ENCODE results near the gene RPN2. TPM values are rescaled to one million over a fixed set of nuclear protein-coding genes. Genes with fewer than 3 reads are reported as not detected.

Gene RPN2
- total and polyA plus RNA-seq, 9 of the 15 experiments (the other 6 are each of a cell fraction or from before 2014, with no cell fraction given) = 168 to 548 (median 325) TPM

DNA sequence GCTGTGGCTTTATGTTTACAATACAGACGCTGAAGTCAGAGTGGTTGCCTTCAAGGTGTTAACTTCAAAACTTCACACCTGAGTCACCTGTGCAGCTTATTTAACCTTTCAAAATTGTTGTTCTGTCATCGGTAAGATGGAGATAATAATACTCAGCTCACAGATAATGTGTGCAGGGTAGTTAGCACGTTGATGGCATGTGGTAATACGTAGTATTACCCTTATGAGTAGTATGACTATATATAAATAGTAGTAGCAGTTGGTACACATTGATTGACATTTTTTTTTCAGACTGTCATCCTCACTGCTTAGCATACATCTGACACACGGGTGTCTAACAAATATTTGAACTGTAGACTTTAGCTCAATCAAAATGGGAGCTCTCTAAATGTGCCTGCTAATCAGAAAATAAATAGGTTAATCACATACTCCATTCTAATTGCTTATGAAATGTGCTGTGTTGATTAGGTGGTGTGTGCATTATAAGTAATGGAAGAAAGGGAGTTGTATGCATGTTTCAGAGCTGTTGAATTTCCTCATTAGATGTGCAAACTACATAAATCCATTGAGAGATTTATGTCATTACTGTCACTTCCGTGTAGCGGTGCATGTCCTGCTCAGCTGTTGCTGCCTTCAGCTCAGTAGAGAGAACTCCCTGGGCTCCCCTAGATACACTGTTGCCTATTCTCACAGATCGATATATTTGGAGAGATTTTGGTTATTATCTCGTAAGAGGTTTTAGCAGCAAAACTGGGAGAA, 11.4 kb downstream of the RPN2 start:
- ATAC-seq (no peak), DNase-seq (ENCODE audit: extremely low read depth in 1 of 4, low spot score in 3 of 4) (no peak), FAIRE-seq (no peak)
- TF ChIP-seq BRCA1 (IDR thresholded peaks at IDR 0.05) (no peak), BRCA1 (CRISPR knock-in tag; IDR thresholded peaks at IDR 0.05) (no peak), ZNF174 (CRISPR knock-in tag; IDR thresholded peaks at IDR 0.05) (no peak), KLF16 (IDR thresholded peaks at IDR 0.05) (no peak), MEIS2 (IDR thresholded peaks at IDR 0.05; ENCODE audit: partially characterized antibody) (peak; percentile 38), TAF9B (IDR thresholded peaks at IDR 0.05; ENCODE audit: partially characterized antibody) (no peak), SMAD2 (IDR thresholded peaks at IDR 0.05; ENCODE audit: low read depth, low read length) (no peak), CSDE1 (IDR thresholded peaks at IDR 0.05) (no peak), RBFOX2 (IDR thresholded peaks at IDR 0.05; ENCODE audit: low read depth, low read length) (0 out of 2 replicates have a peak, but pooled peaks have one; percentile 11), ATF7 (IDR thresholded peaks at IDR 0.05) (no peak), FUS (optimal IDR thresholded peaks at IDR 0.05; ENCODE audit: low read depth, low read length) (no peak)
- TF ChIP-seq, protein P1, sequence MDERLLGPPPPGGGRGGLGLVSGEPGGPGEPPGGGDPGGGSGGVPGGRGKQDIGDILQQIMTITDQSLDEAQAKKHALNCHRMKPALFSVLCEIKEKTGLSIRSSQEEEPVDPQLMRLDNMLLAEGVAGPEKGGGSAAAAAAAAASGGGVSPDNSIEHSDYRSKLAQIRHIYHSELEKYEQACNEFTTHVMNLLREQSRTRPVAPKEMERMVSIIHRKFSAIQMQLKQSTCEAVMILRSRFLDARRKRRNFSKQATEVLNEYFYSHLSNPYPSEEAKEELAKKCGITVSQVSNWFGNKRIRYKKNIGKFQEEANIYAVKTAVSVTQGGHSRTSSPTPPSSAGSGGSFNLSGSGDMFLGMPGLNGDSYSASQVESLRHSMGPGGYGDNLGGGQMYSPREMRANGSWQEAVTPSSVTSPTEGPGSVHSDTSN (CRISPR knock-in tag; IDR thresholded peaks at IDR 0.05; ENCODE audit: low read depth) = no peak
- TF ChIP-seq, protein P1 (tag; conservative IDR thresholded peaks at IDR 0.05; ENCODE audit: low read depth) = no peak
- Histone ChIP-seq H3K9ac (ENCODE audit: insufficient read depth in 1 of 2, low read depth in 2 of 2, low read length in 2 of 2) (no peak overlapping the region), H2AFZ (ENCODE audit: low read depth, low read length) (no peak overlapping the region), H3K4me2 (ENCODE audit: insufficient read depth, low read length) (no peak overlapping the region), H3K4me1 (replicated peaks in 1 of 2; ENCODE audit: control insufficient read depth in 2 of 2, insufficient read depth in 2 of 2, low read length in 2 of 2) (peaks cover 0 to 2% of the 10 kb centered on the region in 2 experiments; a peak in 1 of 5 replicates), H3K4me3 (no peak overlapping the region), H3K9me1 (ENCODE audit: control insufficient read depth, insufficient read depth, low read length) (peaks cover 2% of the 10 kb centered on the region), H3K9me3 (replicated peaks; ENCODE audit: control insufficient read depth, insufficient read depth, low read depth, low read length) (no peaks in the 10 kb centered on the region), H4K20me1 (replicated peaks; ENCODE audit: control insufficient read depth, insufficient read depth, low read length) (peaks cover 36% of the 10 kb centered on the region), H3K79me2 (ENCODE audit: control insufficient read depth, insufficient read depth, low read length) (peaks cover 92% of the 10 kb centered on the region), H3K27ac (ENCODE audit: extremely low read depth, low read depth, low read length) (no peak overlapping the region), H3K27me3 (ENCODE audit: control insufficient read depth in 2 of 2, insufficient read depth in 2 of 2, low read length in 2 of 2) (no peaks in the 10 kb centered on the region), H3K36me3 (ENCODE audit: control insufficient read depth, insufficient read depth, low read length) (peaks cover 82% of the 10 kb centered on the region)
- WGBS (ENCODE audit: insufficient coverage, low coverage, missing lambda C conversion rate) = 65% methylated on average over 9 of the region's 9 CpGs
- ChIA-PET POLR2A (interaction anchor here (0.8 to 5.6 kb wide), 5 partner anchors 10 to 346 kb away, joined by 3 to 35 read pairs (median 4); partner anchors contain the start of genes MROH8 and RPN2), CTCF (ENCODE audit: low intra/inter-chr PET ratio) (no interaction called here)
- no TSS peak for BruUV-seq (replicated peaks)
- intact Hi-C loops (cut with micrococcal nuclease) (no loop called here), in situ Hi-C loops (cut with MboI) (no loop called here)
